Testis (tissue), 2 donors: ENCODE data around the gene LIF.

Experiments
- POLR2A ChIP-seq: fragments of 450-650 bp; IDR thresholded peaks from one replicate; pipeline ENCODE4 v1.6.1; 2017; ENCODE audit warnings: antibody characterized with exemption, mild to moderate bottlenecking, moderate library complexity
- TF ChIP-seq, protein P1 (sequence below), 3 experiments: fragments of 450-650 bp in 2 of 3; fragments of 200-600 bp in 1 of 3; sonication (generic) in 1 of 3; IDR thresholded peaks; one replicate each; pipeline ENCODE4 v1.5.1; 2016 to 2019; ENCODE audit warnings: antibody characterized with exemption in 3 of 3, mild to moderate bottlenecking in 2 of 3, moderate library complexity in 1 of 3

- TF ChIP-seq, protein P1, sequence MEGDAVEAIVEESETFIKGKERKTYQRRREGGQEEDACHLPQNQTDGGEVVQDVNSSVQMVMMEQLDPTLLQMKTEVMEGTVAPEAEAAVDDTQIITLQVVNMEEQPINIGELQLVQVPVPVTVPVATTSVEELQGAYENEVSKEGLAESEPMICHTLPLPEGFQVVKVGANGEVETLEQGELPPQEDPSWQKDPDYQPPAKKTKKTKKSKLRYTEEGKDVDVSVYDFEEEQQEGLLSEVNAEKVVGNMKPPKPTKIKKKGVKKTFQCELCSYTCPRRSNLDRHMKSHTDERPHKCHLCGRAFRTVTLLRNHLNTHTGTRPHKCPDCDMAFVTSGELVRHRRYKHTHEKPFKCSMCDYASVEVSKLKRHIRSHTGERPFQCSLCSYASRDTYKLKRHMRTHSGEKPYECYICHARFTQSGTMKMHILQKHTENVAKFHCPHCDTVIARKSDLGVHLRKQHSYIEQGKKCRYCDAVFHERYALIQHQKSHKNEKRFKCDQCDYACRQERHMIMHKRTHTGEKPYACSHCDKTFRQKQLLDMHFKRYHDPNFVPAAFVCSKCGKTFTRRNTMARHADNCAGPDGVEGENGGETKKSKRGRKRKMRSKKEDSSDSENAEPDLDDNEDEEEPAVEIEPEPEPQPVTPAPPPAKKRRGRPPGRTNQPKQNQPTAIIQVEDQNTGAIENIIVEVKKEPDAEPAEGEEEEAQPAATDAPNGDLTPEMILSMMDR (IDR thresholded peaks at IDR 0.05) = no peak
- TF ChIP-seq POLR2A = no peak
Measured at GRCh38 chr22:30261134-30261533, 14.6 kb upstream of the LIF start.
